SK-N-SH treated with all-trans-retinoic acid at 6 μM for 48 hours (cell line): ENCODE measurements around the gene OLA1.

Experiments
- PATZ1 ChIP-seq: fragments of 250-450 bp; sonication (Bioruptor Pico); IDR thresholded peaks from 2 replicates; pipeline ENCODE4 v1.8.0; 2020; ENCODE audit warnings: mild to moderate bottlenecking, moderate library complexity, borderline replicate concordance
- RARB ChIP-seq: fragments of 250-450 bp; sonication (Bioruptor Pico); IDR thresholded peaks from 2 replicates; pipeline ENCODE4 v1.8.0; 2021; ENCODE audit warnings: mild to moderate bottlenecking, moderate library complexity
- ZFP3 ChIP-seq: fragments of 250-450 bp; sonication (Bioruptor Pico); IDR thresholded peaks from 2 replicates; pipeline ENCODE4 v1.5.0; 2020; ENCODE audit warnings: mild to moderate bottlenecking, moderate library complexity

- TF ChIP-seq RARB (CRISPR knock-in tag) (no peak), PATZ1 (CRISPR knock-in tag) (no peak), ZFP3 (CRISPR knock-in tag) (no peak)
Observed at GRCh38 chr2:174180165-174180724, 68.1 kb downstream of the OLA1 start.
